ENCODE measurements around the gene DNMT3A.

The DNMT3A gene

GRCh38 chr2:25323610-25324189 lies 18.0 kb downstream of the DNMT3A start:
- no peak for DNase-seq

- peak; percentile 82 for DNase-seq
Measured at GRCh38 chr2:25323042-25323514, 18.6 kb downstream of the DNMT3A start.

DNA sequence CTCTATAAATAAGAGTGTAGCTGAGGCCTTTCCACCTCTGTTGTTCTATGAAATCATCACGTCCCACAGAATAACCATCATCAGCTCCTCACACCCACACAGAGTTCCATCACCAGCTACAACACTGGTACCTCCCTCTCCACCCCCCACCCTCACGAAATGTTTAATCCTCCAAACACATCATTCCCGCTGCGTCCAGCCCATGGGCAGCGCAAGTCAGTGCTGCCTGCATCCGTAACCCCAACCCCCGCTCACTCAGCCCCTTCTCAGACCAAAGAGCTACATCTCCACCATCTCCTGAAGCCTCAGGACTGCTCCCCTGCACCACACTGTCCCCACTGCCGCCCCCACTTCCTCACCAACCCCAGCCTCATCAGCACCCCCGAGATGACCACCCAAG lies 19.4 kb downstream of the DNMT3A start:
- DNase-seq, result peak; percentile 53

- DNase-seq, result no peak
Measured at GRCh38 chr2:25320077-25320476, 21.6 kb downstream of the DNMT3A start.

DNA sequence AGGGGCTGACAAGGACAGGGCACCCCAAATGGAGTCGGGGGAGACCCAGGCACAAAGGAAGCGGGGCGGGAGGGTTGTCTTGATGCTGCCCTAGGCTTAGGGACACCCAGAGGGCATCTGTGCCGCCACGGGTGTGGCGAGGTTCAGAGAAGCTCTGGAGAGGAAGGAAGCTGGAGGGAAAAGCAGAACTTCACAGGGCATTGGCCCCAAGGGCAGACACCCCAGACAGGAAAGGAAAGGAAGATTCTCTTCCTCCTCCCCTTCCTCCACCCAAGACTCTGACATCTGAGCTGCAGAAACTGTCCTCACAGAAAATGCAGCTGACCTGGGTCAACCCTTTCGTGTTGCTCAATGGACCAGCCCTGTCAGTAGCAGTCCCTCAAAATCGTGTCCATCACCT lies 25.6 kb downstream of the DNMT3A start:
- DNase-seq, result no peak

- no peak for DNase-seq
Measured at GRCh38 chr2:25315316-25315680, 26.4 kb downstream of the DNMT3A start.

DNA sequence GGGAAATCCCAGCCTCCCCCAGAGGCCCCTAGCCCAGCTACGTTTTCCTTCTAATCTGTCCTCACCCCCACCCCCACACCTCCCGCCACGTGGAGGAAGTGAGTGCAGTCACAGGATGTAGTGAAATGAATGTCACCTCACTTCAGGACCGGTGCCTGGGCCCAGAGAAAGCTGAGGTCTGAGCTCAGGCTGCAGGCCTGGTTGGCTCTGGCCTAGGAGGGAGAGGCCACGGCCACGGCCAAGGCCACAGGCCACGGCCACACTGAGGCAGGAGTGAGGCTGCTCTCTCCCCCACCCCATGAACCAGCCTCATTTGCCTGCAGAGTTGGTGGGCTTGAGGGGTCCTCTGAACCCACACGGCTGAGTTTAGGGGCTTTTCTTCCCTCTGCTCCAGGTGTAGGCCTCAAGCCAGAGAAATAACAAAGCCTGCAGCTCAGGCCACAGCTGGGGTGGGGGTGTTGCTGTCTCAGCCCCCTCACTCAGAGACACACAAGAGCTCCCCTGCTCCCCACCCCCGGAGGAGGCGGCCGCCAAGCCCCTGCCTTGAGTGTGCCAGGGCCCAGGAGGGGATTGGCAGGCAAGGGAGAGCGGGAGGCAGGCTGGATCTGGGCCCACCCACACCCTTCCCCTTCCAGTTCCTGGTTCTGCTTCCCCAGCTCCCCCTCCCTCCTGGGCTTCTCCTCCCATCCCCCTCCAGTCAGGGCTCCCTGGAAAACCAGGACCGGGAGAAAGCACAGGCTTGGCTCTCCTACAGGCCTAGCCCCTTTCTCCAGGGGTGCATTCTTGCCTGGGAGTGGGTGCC lies 27.0 kb downstream of the DNMT3A start:
- peak; percentile 96 for DNase-seq

DNA sequence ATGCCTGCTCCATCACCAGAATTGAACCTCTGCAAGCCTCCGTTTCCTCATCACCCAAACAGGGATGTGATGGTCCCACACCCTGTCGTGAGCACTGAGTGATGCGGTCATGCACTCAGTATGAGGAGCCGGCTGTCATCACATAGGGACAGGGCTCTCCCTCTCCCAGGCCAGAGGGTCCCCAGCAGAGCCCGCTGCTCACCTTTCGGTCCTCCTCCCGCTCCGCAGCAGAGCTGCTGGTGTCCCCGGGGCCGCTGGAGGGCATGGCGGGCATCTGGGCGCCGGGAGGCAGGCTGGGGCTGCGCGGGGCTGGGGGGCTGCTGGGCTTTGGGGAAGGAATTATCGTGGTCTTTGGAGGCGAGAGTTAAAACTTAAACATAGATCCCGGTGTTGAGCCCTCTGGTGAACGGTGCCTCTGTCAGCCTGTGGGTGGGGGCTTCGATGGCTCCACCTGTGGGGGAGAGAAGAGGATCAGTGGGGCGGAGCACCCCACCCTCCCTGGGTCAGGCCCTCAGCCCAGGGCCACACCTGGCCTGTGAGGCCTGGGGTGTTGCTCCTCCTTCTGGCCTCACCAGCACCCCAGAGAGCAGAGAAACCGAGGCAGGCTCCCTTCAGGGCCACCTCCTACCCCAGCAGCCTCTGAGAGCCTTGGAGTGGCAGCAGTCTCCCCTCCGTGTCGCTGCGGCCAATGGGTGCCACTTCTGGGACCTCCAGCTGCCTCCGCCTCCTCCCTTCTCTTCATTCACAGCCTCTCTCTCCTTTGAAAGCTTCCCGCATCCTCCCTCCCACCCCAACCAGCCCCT lies 27.8 kb downstream of the DNMT3A start:
- peak; percentile 44 for DNase-seq

DNA sequence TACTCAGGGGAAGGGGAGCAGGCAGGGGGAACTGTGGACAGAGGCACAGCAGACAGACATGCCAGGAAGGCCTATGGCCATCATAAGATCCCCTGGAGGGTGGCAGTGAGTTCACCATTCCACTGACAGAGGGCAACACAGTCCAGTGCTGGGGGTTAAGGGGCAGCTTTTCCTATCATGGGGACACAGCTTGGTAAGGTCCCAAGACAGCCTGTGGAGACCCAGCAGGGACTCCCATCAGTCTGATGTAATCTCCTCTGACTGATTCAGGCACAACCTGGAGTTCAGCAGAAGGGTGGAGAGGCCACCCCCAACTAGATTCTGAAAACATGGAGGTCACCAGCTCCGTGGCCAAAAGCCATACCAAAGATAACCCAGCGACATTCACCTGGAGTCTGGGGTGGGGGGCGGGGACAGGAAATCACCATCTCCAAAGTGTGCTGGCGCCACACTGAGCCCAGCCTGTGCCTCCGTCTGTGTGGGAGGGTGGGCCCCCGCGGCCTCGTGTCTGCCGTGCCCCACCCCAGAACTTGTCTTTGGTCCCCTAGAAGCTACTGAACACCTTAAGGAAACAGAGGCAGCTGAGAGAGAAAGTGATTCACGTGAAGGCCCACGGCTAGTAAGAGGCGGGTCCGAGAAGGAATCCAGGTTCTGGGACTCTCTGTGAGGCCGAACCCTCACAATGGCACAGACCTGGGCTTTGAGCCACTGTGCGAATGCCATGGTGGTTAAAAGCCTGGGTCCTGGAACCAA lies 28.6 kb downstream of the DNMT3A start:
- DNase-seq, result peak; percentile 67

DNA sequence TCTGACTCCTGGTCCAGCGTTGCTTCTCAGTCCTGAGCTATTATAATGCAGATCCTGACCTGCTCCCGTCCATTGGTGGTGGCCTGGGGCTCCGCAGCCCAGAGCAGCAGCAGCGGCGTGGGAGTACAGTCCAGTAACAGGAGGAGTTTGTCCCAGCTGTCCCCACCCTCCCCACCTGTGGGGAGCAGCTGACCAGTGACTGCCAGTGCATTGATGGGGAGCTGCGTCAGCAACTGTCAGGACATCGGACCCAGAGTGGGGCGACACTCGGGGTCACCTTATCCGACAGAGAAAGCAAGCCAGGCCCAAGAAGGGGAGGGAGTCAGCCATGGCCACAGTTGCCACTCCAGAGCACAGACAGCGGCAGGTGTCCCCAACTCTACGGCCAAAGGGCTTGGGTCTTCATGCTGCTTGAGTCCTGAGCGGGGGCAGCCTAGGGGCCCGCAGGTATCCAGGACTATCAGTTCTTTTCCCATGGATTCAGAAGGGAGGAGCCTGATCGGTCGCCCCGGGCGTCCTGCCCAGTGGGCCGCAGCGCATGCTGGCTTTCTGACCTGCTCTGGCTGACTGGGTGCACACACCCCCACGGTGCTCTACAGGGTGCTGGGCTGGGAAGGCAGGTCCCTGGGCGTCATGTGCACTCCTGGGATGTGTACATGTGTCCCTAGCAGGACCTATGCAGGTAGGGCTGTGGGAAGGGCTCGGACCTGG lies 29.7 kb downstream of the DNMT3A start:
- no peak for DNase-seq

DNA sequence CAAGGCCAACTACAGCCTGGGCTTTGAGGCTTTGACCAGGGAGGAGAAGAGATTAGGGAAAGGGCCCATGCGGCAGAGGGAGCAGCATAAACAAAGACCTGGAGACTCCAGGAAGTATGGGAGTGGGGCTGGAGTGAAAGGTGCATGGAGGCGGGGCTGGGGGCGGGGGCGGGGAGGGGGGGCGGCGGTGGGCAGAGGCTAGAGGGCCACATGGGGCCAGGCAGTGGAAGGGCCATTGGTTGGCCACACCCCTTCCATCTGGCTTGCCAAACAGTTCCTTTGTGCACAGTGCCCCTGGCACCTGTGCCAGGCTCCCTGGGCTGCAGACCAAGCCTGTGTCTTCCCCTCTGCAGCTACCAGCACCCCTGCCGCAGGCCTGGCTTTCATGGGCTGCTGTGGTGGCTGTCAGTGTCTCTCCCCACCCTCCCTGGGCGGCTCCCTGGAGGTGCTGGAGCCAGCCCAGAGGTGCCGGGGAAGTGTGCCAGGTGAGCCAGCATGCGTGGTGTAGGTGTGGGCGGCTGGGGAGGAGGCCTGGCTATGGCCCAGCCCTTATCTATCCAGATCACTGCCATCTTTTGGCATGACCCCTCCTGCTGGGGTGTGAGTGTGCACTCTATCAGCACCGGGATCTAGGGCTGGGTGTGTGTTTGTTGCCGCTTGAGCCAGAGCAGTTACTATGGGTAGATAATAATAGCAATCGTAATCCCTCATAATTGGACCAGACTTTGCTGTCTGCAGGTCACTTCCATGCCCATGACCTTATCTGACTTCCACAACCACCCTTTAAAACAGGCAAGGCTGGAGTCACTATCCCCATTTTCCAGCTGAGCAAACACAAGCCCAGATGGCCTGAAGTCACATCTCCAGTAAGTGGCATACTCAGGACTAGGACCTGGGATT lies 30.5 kb downstream of the DNMT3A start:
- no peak for DNase-seq

- DNase-seq, result no peak
Measured at GRCh38 chr2:25310709-25310964, 31.1 kb downstream of the DNMT3A start.

GRCh38 chr2:25309402-25309801 lies 32.3 kb downstream of the DNMT3A start:
- peak; percentile 81 for DNase-seq

- DNase-seq, result no peak
Measured at GRCh38 chr2:25308599-25308998, 33.1 kb downstream of the DNMT3A start.

- DNase-seq, result no peak
Measured at GRCh38 chr2:25307949-25308557, 33.7 kb downstream of the DNMT3A start.

DNA sequence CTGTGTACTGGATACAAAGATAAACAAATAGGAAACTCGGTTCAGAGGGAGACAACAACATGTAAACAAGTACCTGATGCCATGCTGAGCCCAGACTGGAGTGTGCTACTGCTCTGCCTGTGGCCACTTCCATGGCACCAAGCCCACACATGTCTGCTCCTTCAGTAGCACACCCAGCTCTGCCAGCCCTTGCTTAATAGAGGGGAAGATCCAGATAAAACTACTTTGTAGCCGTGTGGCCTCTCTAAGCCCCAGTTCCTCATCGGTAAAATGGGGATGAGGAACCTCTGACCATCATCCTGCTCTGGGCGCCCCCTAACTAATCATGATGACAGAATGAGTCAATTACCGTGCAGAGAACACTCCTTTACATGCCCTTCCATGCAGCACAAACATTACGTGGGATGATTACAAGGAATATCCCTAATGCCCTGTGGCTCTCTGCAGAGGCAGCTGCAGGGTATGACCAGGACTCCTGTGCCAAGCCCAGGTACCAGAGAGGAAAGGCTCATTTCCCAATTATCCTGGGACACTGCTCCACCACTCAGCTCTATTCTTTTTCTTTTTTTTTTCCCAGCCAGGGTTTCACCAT lies 34.9 kb downstream of the DNMT3A start:
- no peak for DNase-seq

- DNase-seq, result no peak
Measured at GRCh38 chr2:25305775-25306174, 36.0 kb downstream of the DNMT3A start.

DNA sequence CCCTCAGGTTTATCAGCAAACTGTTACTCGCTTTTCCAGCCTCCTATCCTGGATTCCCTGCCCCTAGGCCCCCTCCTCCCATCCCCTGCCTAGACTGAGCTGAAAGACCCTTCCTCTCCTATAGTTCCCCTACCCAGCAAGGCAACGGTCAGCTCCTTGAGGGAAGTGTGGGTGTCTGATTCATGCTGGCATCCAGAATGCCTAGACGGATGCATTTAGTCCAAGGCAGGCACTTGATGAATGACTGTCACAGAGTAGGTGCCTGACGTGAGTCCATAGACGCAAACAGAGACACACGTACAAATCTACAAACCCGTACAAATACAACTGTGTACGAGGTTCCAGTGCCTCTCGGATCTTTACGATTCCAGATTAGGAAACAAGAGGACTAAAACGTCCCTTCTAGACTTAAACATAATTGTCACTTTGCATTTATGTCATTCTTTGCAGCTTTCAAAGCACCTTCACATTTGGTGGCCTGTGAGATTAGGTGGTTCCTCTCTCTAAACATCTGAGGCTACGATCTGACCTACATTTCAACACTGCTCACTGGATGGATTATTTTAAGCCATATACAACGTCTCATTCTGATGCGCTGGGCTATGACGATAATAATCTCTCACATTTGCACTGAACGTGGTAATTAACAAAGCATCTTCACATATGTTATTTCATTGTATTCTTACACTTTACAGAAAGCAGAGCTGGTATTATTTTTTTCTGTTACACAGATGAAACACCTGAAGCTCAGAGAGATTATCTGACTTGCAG lies 36.7 kb downstream of the DNMT3A start:
- DNase-seq, result no peak

DNA sequence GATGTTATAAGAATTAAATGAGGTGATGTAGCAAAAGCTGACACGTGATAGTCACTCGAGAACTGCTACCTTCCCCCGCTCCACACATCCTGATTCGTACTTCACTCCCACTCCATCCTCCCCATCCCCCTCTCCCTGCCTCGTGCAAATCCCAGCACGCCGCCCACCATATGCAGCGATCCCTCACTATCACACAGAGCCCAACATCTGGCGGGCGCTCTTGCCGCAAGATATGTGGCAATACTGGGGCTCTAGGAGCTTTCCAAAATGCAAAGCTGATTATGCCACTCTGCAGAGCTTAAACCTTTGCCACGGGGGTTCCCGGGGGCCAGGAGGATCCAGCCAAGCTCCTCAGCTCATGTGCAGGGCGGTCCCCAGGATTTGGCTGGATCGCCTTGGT lies 37.4 kb downstream of the DNMT3A start:
- DNase-seq, result no peak
